ENCODE results near the gene WDR90. TPM values are rescaled to one million over a fixed set of nuclear protein-coding genes. Genes with fewer than 3 reads are reported as not detected.

WDR90 gene
- total RNA-seq, 1 experiment from 2014 or later: 14.6 TPM

DNA sequence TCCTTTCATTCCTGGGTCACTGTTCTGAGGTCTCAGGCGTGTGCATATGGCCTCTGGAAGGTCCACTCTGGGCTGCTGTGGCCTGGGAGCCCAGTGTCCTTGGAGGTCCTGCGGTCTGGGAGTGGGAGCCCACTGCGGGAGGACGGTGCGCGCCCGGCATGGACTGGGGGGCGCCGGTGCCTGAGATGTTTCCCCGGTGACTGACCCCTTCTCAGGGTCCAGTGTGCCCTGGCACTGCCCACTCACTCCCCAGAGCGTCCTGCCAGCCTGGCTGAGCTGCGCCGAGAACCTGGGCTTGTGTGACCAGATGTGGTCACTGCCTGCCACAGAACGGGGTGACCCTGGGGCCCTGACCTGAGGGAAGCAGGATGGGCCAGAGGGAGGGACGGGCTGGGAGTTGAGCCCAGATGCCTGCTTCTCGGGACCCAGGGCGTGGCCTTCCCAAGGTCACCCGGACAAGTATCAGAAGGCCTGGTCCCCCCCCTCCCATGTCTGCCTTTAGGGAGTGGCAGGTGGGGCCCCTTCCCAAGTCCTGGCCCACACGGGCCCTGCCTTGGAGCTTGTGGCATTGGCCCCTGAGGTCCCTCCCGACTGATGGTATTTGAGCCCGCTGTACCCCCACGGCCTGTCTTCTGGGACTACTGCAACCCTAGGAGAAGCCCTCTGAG is 25.2 kb downstream of the WDR90 start:
- DNase-seq (ENCODE audit: extremely low read depth, low read depth): no peak

DNA sequence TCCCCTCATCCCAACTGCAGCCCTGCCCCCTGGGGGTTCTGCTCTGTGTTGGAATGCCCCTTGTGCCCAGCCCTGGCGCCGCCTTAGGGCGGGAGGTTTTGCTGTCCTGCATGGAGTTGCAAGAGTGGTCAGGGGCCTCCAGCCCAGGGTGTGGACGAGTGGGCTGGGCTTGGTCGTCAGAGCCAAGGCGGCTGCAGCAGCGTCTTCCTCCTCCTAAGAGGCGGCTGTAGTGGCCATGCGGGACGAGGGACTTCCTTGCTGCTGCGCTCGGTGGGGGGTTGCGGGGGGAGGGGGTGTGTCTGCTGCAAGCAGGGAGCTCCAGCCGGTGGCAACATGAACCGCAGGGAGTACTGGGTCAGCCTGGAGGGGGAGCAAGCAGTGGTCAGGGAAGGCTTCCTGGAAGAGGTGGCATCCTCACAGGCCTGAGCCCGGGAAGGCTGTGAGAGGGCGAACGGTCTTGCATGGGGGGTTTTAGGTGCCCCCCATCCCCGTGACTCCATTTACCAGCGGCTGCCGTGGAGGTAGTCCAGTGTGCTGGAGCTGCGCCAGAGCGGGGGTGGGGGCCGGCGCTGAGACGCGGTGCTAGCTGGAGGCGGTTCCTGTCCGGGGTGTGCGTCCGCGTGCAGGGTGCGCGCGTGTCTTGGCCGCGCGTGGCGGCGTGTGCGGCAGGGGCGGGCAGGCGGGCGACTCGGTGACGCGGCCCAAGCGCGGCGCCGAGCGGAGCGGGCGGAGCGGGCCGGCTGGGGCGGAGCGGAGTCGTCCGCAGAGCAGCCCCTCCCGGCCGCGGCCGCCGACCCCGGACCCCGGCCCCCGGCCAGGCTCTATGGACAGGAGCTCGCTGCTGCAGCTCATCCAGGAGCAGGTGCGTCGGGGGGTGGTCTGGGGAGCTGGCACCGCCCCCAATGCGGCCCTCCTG is 26.1 kb downstream of the WDR90 start, which contains the start of gene RHBDL1:
RHBDL1 (plus strand) TSS at position 704 of the 916 bp plus-strand sequence; CDS start at position 824, 120 bp downstream.
- no peak for DNase-seq (ENCODE audit: extremely low read depth, low read depth)

GRCh38 chr16:675884-676564 is 26.9 kb downstream of the WDR90 start:
- DNase-seq (ENCODE audit: extremely low read depth, low read depth): no peak

GRCh38 chr16:676565-676902 is 27.4 kb downstream of the WDR90 start:
- DNase-seq (ENCODE audit: extremely low read depth, low read depth): no peak

DNA sequence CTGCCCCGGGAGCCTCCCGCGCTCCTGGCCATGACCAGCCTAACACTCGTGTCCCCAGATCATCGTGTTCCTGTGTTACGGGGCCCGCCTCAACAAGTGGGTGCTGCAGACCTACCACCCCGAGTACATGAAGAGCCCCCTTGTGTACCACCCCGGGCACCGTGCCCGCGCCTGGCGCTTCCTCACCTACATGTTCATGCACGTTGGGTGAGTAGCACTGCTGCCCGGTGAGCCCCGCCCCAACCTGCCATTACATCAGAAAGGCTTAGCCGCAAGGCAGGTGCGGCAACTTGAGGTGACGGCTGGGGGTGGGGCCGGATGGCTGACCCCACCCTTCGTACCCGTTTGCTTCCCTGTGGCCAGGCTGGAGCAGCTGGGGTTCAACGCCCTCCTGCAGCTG is 27.7 kb downstream of the WDR90 start:
- no peak for DNase-seq (ENCODE audit: extremely low read depth, low read depth)

GRCh38 chr16:677316-678190 is 28.4 kb downstream of the WDR90 start:
- no peak for DNase-seq (ENCODE audit: extremely low read depth, low read depth)

DNA sequence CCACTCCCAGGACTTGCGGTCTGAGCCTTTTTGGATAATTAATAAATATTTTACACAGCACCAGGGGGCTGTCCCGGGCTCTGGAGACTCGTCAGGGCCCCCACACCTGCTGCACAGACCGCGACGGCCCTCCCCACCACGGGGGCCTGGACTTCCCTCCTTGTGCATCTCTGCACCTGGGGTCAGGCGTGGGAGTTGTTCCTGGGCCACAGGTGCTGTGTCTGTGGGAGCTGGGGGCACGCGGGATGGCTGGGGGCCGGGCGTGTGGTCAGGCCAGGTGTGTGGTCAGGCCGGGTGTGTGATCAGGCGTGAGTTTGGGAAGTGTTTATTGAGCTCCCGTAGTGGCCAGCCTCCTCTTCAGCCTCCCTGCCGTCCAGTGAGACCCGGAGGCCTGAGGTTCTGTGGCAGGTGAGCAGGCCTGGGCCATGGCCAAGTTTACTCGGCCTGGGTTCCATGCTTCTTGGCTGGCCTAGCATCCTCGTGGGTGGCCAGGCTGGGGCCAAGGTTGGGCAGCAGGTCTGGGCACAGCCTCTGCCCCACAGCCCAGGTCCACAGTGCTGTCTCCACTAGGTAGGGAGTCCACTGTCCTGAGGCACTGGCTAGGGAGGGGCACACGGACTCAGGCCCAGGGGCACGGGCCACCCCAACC is 29.2 kb downstream of the WDR90 start:
- no peak for DNase-seq (ENCODE audit: extremely low read depth, low read depth)

- DNase-seq (ENCODE audit: extremely low read depth, low read depth): no peak
Observed at GRCh38 chr16:678858-679813, 30.0 kb downstream of the WDR90 start.

DNA sequence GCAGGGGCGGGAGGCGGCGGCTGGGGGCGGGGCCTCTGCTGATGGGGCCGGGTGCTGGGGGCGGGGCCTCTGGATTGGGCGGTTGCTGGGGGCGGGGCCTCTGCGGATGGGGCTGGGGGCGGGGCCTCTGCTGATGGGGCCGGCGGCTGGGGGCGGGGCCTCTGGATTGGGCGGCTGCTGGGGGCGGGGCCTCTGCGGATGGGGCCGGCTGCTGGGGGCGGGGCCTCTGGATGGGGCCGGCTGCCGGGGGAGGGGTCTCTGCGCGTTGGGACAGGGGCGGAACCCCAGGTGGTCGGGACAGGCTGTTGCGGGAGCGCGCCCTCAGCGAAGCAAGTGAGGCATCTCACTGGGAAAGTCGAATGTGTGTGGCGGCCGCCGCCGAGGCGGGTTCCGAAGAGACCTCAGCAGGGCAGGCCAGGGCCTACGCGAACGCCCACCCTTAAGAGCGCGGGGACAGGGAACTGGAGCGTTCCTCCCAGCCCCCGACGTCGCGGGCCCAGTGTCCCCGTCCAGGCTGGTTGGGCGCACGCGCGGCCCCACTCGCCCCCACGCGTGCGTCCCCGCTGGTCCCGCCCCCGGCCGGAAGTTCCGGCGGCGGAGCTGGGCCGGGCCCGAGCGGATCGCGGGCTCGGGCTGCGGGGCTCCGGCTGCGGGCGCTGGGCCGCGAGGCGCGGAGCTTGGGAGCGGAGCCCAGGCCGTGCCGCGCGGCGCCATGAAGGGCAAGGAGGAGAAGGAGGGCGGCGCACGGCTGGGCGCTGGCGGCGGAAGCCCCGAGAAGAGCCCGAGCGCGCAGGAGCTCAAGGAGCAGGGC is 30.9 kb downstream of the WDR90 start, which contains the start of gene STUB1:
STUB1 (plus strand) TSS at position 597 of the 811 bp plus-strand sequence; CDS start at position 713, 116 bp downstream.
- DNase-seq (ENCODE audit: extremely low read depth, low read depth): peak; percentile 86

GRCh38 chr16:680625-680945 is 31.4 kb downstream of the WDR90 start:
- DNase-seq (ENCODE audit: extremely low read depth, low read depth): no peak

GRCh38 chr16:680967-681745 is 32.0 kb downstream of the WDR90 start:
- DNase-seq (ENCODE audit: extremely low read depth, low read depth): no peak

GRCh38 chr16:681746-682427 is 32.7 kb downstream of the WDR90 start:
- no peak for DNase-seq (ENCODE audit: extremely low read depth, low read depth)

- DNase-seq (ENCODE audit: extremely low read depth, low read depth): no peak
Observed at GRCh38 chr16:682493-683395, 33.6 kb downstream of the WDR90 start.

DNA sequence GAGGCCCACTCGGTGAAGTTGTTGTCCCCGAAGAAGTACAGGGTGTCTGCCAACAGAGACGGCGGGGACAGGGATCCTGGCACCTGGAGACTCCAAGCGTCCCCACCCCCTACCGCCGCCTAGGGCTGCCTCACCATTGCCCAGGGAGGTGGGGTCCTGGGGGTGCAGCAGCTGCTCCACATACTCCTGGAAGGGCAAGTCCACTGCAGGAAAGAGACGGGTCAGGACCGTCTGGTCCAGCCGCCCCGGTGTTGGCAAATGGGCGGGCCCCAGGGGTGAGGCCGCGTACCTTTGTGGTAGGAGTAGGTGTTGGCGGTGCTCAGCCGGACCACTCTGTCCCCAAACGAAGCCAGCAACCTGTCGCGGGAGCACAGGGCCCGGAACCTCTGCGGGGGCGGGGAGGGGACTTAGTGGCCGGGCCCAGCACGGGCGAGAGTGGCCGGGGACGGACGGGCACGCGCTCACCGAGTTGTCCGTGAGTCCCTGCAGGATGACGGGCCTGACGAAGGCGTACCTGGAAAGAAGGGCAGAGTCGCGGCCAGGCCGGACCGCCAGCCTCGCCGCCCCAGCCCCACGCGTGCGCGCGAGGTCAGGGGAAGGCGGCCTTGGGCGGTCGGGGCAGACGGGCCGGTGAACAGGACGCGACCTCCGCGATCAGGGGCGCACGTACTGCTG is 34.4 kb downstream of the WDR90 start:
- DNase-seq (ENCODE audit: extremely low read depth, low read depth): no peak

All from NCI-H460 (cell line).